ENCODE results near the gene MPO. TPM values are rescaled to one million over a fixed set of nuclear protein-coding genes. Genes with fewer than 3 reads are reported as not detected.

Gene MPO
- total RNA-seq, 1 experiment from 2014 or later: not detected

GRCh38 chr17:58270476-58271215 lies 10.1 kb downstream of the MPO start:
- no peaks in the 10 kb centered on the region for H3K9me2 ChIP-seq (ENCODE audit: insufficient read depth)
- ATAC-seq (peak; percentile 99), DNase-seq (ENCODE audit: low read depth, low spot score) (peak; percentile 43)
- H2AFZ ChIP-seq (ENCODE audit: low read depth, low read length, poor library complexity, severe bottlenecking): peak overlapping the region; percentile 88
- no peaks in the 10 kb centered on the region for H3K36me3 ChIP-seq (ENCODE audit: control insufficient read depth in 1 of 2, insufficient read depth in 2 of 2, low read length in 2 of 2)
- H4K20me1 ChIP-seq (ENCODE audit: insufficient read depth): no peaks in the 10 kb centered on the region
- intact Hi-C loops (cut with micrococcal nuclease): no loop called here
- H3K9me3 ChIP-seq (ENCODE audit: control insufficient read depth in 1 of 2, insufficient read depth in 1 of 2, low read depth in 1 of 2, low read length in 2 of 2): no peaks in the 10 kb centered on the region
- peak overlapping the region; percentile 8; the same call in 1 of the 2 replicates for H3K4me2 ChIP-seq (ENCODE audit: low read length)
- CTCF ChIA-PET: interaction anchor here (0.9 kb wide), 1 partner anchor 16 kb away, joined by 3 read pairs; no protein-coding TSS in a partner anchor
- TF ChIP-seq CTCF (IDR thresholded peaks at IDR 0.05 in 2 of 3, conservative IDR thresholded peaks at IDR 0.05 in 1 of 3; ENCODE audit: borderline replicate concordance in 1 of 3, insufficient read depth in 1 of 3, low read depth in 2 of 3, low read length in 2 of 3): peak in 2 of 3 experiments; percentile 78 to 89; a peak in 4 of 6 replicates
- no peak for TF ChIP-seq SP1 (IDR thresholded peaks at IDR 0.05; ENCODE audit: low read depth)
- no peak overlapping the region for H3K9ac ChIP-seq (ENCODE audit: low read length)
- POLR2A ChIA-PET: no interaction called here
- BruUV-seq (replicated peaks): no TSS peak
- H3K79me2 ChIP-seq (ENCODE audit: insufficient read depth, low read length): no peaks in the 10 kb centered on the region
- peaks cover 0 to 7% of the 10 kb centered on the region in 2 experiments; a peak in 1 of 4 replicates for H3K4me1 ChIP-seq (ENCODE audit: control insufficient read depth in 1 of 2, insufficient read depth in 2 of 2, low read length in 2 of 2)
- H3K27me3 ChIP-seq (ENCODE audit: insufficient read depth, low read length): no peaks in the 10 kb centered on the region
- no peak overlapping the region for H3K27ac ChIP-seq (ENCODE audit: low read depth, low read length)
- no peak overlapping the region for H3K4me3 ChIP-seq (replicated peaks in 1 of 2; ENCODE audit: low read depth in 1 of 2, low read length in 2 of 2)
- RAD21 ChIA-PET (ENCODE audit: low non-redundant PET in 1 of 2, low total read pairs in 2 of 2, uncharacterized antibody in 2 of 2, unreplicated experiment in 2 of 2): no interaction called here

- no TSS peak for BruUV-seq (replicated peaks)
- Histone ChIP-seq H2AFZ (ENCODE audit: low read depth, low read length, poor library complexity, severe bottlenecking) (no peak overlapping the region), H3K4me1 (ENCODE audit: control insufficient read depth in 1 of 2, insufficient read depth in 2 of 2, low read length in 2 of 2) (peaks cover 0 to 7% of the 10 kb centered on the region in 2 experiments; a peak in 1 of 4 replicates), H3K27me3 (ENCODE audit: insufficient read depth, low read length) (peaks cover 7% of the 10 kb centered on the region; the same call in 1 of the 2 replicates), H4K20me1 (ENCODE audit: insufficient read depth) (no peaks in the 10 kb centered on the region), H3K4me3 (replicated peaks in 1 of 2; ENCODE audit: low read depth in 1 of 2, low read length in 2 of 2) (no peak overlapping the region), H3K36me3 (ENCODE audit: control insufficient read depth in 1 of 2, insufficient read depth in 2 of 2, low read length in 2 of 2) (no peaks in the 10 kb centered on the region), H3K9ac (ENCODE audit: low read length) (no peak overlapping the region), H3K27ac (ENCODE audit: low read depth, low read length) (no peak overlapping the region), H3K9me3 (ENCODE audit: control insufficient read depth in 1 of 2, insufficient read depth in 1 of 2, low read depth in 1 of 2, low read length in 2 of 2) (no peaks in the 10 kb centered on the region), H3K4me2 (ENCODE audit: low read length) (no peak overlapping the region), H3K9me2 (ENCODE audit: insufficient read depth) (no peaks in the 10 kb centered on the region), H3K79me2 (ENCODE audit: insufficient read depth, low read length) (no peaks in the 10 kb centered on the region)
- DNase-seq (ENCODE audit: low read depth, low spot score) (no peak), ATAC-seq (no peak)
- ChIA-PET CTCF (no interaction called here), POLR2A (no interaction called here), RAD21 (ENCODE audit: low non-redundant PET in 1 of 2, low total read pairs in 2 of 2, uncharacterized antibody in 2 of 2, unreplicated experiment in 2 of 2) (no interaction called here)
- intact Hi-C loops (cut with micrococcal nuclease): no loop called here
- no peak for TF ChIP-seq POLR2A (IDR thresholded peaks at IDR 0.05; ENCODE audit: borderline replicate concordance, extremely low read depth, insufficient read depth, insufficient read length)
- TF ChIP-seq EZH2 (IDR thresholded peaks at IDR 0.05): no peak
- no peak for TF ChIP-seq ZNF274 (IDR thresholded peaks at IDR 0.05; ENCODE audit: low read depth, low read length)
- no peak for TF ChIP-seq CEBPB (IDR thresholded peaks at IDR 0.05; ENCODE audit: low read depth)
- no peak for TF ChIP-seq CTCF (IDR thresholded peaks at IDR 0.05 in 2 of 3, conservative IDR thresholded peaks at IDR 0.05 in 1 of 3; ENCODE audit: borderline replicate concordance in 1 of 3, insufficient read depth in 1 of 3, low read depth in 2 of 3, low read length in 2 of 3)
- TF ChIP-seq, protein P1, sequence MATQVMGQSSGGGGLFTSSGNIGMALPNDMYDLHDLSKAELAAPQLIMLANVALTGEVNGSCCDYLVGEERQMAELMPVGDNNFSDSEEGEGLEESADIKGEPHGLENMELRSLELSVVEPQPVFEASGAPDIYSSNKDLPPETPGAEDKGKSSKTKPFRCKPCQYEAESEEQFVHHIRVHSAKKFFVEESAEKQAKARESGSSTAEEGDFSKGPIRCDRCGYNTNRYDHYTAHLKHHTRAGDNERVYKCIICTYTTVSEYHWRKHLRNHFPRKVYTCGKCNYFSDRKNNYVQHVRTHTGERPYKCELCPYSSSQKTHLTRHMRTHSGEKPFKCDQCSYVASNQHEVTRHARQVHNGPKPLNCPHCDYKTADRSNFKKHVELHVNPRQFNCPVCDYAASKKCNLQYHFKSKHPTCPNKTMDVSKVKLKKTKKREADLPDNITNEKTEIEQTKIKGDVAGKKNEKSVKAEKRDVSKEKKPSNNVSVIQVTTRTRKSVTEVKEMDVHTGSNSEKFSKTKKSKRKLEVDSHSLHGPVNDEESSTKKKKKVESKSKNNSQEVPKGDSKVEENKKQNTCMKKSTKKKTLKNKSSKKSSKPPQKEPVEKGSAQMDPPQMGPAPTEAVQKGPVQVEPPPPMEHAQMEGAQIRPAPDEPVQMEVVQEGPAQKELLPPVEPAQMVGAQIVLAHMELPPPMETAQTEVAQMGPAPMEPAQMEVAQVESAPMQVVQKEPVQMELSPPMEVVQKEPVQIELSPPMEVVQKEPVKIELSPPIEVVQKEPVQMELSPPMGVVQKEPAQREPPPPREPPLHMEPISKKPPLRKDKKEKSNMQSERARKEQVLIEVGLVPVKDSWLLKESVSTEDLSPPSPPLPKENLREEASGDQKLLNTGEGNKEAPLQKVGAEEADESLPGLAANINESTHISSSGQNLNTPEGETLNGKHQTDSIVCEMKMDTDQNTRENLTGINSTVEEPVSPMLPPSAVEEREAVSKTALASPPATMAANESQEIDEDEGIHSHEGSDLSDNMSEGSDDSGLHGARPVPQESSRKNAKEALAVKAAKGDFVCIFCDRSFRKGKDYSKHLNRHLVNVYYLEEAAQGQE (IDR thresholded peaks at IDR 0.05; ENCODE audit: low read depth): no peak
- TF ChIP-seq POLR2AphosphoS5 (IDR thresholded peaks at IDR 0.05; ENCODE audit: low read depth, low read length): no peak
Measured at GRCh38 chr17:58269557-58270291, 11.0 kb downstream of the MPO start.
